OCI-LY3 (cell line): Measurements from ENCODE around the gene PCYT2.

ENCODE experiments used
- H2AFZ ChIP-seq: fragments of 200-600, 300-600 bp; shearing (Covaris generic); 2 replicates; pipeline ENCODE4 v1.6.0; 2014; ENCODE audit warnings: antibody characterized with exemption, low read depth, low read length
- H3K27ac ChIP-seq: fragments of 200-600, 300-600 bp; sonication (generic); 2 replicates; pipeline ENCODE4 v1.5.1; 2014; ENCODE audit warnings: mild to moderate bottlenecking, low read length, moderate library complexity, mixed read lengths
- H3K27me3 ChIP-seq: fragments of 200-600, 300-600 bp; sonication (generic); 2 replicates; pipeline ENCODE4 v1.6.1; 2014; ENCODE audit warnings: low read depth, low read length, mixed read lengths
- H3K36me3 ChIP-seq: fragments of 200-600, 300-600 bp; sonication (generic); replicated peaks from 2 replicates; pipeline ENCODE3; 2014; ENCODE audit warnings: low read depth, low read length, mixed read lengths
- H3K4me1 ChIP-seq: fragments of 300-600, 200-600 bp; sonication (generic); 2 replicates; pipeline ENCODE4 v1.6.1; 2014; ENCODE audit warnings: low read length, mixed read lengths
- H3K4me2 ChIP-seq: fragments of 200-600, 300-600 bp; sonication (generic); 2 replicates; pipeline ENCODE4 v1.6.1; 2014; ENCODE audit warnings: low read length, mixed read lengths
- H3K4me3 ChIP-seq: fragments of 300-600, 200-600 bp; sonication (generic); 2 replicates; pipeline ENCODE4 v1.5.1; 2014; ENCODE audit warnings: antibody characterized with exemption, mild to moderate bottlenecking, low read length, moderate library complexity
- H3K79me2 ChIP-seq: fragments of 300-600, 200-600 bp; shearing (Covaris generic); 2 replicates; pipeline ENCODE4 v1.6.1; 2014; ENCODE audit warnings: mild to moderate bottlenecking, low read length, mixed read lengths
- H3K9ac ChIP-seq: fragments of 300-600, 200-600 bp; shearing (Covaris generic); 2 replicates; pipeline ENCODE4 v1.6.0; 2014; ENCODE audit warnings: mild to moderate bottlenecking, low read length, moderate library complexity
- H3K9me3 ChIP-seq: fragments of 200-600, 300-600 bp; shearing (Covaris generic); 2 replicates; pipeline ENCODE4 v1.6.1; 2014; ENCODE audit warnings: low read length, mixed read lengths; ENCODE audit not compliant: insufficient read depth
- H4K20me1 ChIP-seq: fragments of 200-600, 300-600 bp; sonication (generic); 2 replicates; pipeline ENCODE4 v1.6.1; 2016; ENCODE audit warnings: low read length, mixed read lengths; ENCODE audit not compliant: insufficient read depth
- EZH2phosphoT487 ChIP-seq: fragments of 200-600 bp; shearing (Covaris generic); IDR thresholded peaks from 2 replicates; pipeline ENCODE4 v1.6.1; 2018; ENCODE audit warnings: antibody characterized with exemption, mixed run types, low read depth
- TF ChIP-seq, protein P1 (sequence below): fragments of 200-600, 300-600 bp; sonication (generic); IDR thresholded peaks from 2 replicates; pipeline ENCODE4 v1.5.1; 2014; ENCODE audit warnings: antibody characterized with exemption, low read length, low read depth

The PCYT2 gene

DNA sequence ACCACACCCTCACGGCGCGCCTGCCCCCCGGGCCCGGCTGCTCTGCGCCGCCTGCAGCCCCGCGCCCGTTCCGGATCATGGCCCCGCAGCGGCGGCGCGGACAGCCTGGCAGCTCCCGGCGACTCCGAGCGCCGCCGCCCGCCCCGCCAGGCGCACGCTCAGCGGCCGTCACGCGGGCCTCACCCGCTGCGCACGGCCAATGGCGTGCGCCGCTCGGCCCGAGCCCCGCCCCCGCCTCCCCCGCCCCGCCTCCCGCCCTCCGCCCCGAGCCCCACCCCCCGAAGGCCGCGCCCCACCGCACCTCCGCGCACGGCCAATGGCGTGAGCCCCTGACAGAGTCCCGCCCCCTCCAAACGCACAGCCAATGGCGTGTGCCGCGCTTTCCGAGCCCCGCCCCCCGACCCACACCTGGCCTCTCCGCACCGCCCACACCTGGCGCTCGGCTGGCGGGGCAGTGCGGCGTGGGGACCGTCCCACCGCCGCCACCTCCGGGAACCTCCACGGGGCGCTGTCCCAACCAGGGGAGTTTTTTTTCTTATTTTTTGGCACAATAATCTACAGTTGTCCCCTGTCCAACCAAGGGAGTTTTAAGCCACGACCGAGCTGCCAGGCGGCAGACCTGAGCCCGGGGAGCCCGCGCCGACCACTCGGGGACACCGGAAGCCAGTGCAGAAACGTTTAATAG lies at the start of gene PCYT2:
TSS of gene PCYT2 (minus strand) at position 123 of the 685 bp plus-strand sequence. CDS start at position 79, 44 bp downstream.
- Histone ChIP-seq H3K27me3 (no peaks in the 10 kb centered on the region), H3K4me3 (peak within 1 kb of the TSS; percentile 96), H3K79me2 (peaks cover 17% of the 10 kb centered on the region), H3K9ac (peak within 1 kb of the TSS; percentile 76), H3K4me1 (peaks cover 7% of the 10 kb centered on the region), H3K36me3 (peaks cover 34% of the 10 kb centered on the region), H3K27ac (no peak within 1 kb of the TSS), H3K4me2 (peak within 1 kb of the TSS; percentile 91), H2AFZ (no peak within 1 kb of the TSS), H3K9me3 (no peaks in the 10 kb centered on the region), H4K20me1 (0 out of 2 replicates have a peak, but pooled peaks cover 4% of the 10 kb centered on the region)
- TF ChIP-seq EZH2phosphoT487 = no peak
- TF ChIP-seq, protein P1, sequence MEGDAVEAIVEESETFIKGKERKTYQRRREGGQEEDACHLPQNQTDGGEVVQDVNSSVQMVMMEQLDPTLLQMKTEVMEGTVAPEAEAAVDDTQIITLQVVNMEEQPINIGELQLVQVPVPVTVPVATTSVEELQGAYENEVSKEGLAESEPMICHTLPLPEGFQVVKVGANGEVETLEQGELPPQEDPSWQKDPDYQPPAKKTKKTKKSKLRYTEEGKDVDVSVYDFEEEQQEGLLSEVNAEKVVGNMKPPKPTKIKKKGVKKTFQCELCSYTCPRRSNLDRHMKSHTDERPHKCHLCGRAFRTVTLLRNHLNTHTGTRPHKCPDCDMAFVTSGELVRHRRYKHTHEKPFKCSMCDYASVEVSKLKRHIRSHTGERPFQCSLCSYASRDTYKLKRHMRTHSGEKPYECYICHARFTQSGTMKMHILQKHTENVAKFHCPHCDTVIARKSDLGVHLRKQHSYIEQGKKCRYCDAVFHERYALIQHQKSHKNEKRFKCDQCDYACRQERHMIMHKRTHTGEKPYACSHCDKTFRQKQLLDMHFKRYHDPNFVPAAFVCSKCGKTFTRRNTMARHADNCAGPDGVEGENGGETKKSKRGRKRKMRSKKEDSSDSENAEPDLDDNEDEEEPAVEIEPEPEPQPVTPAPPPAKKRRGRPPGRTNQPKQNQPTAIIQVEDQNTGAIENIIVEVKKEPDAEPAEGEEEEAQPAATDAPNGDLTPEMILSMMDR = no peak

- H3K27me3 ChIP-seq = peaks cover 10% of the 10 kb centered on the region; the same call in 1 of the 2 replicates
- no peaks in the 10 kb centered on the region for H3K36me3 ChIP-seq
- H3K9ac ChIP-seq = no peak overlapping the region
- no peaks in the 10 kb centered on the region for H3K79me2 ChIP-seq
- no peak overlapping the region for H3K4me3 ChIP-seq
- no peak overlapping the region for H2AFZ ChIP-seq
- H3K4me2 ChIP-seq = no peak overlapping the region
- H4K20me1 ChIP-seq = no peaks in the 10 kb centered on the region
- no peaks in the 10 kb centered on the region for H3K4me1 ChIP-seq
- H3K27ac ChIP-seq = no peak overlapping the region
- no peaks in the 10 kb centered on the region for H3K9me3 ChIP-seq
- no peak for TF ChIP-seq EZH2phosphoT487
- TF ChIP-seq, protein P1 = no peak
Measured at GRCh38 chr17:81960130-81960958, 49.1 kb upstream of the PCYT2 start.

- Histone ChIP-seq H3K9ac (no peak overlapping the region), H2AFZ (no peak overlapping the region), H3K4me3 (no peak overlapping the region), H4K20me1 (no peaks in the 10 kb centered on the region), H3K9me3 (no peaks in the 10 kb centered on the region), H3K4me1 (no peaks in the 10 kb centered on the region), H3K79me2 (no peaks in the 10 kb centered on the region), H3K27ac (no peak overlapping the region), H3K4me2 (no peak overlapping the region), H3K36me3 (no peaks in the 10 kb centered on the region), H3K27me3 (peaks cover 7% of the 10 kb centered on the region; the same call in 1 of the 2 replicates)
- TF ChIP-seq EZH2phosphoT487 = no peak
- TF ChIP-seq, protein P1 = no peak
Measured at GRCh38 chr17:81959362-81960129, 48.3 kb upstream of the PCYT2 start.
